Measurements from ENCODE around the gene ZNF525.

GRCh38 chr19:53388168-53388567 is 22.7 kb downstream of the ZNF525 start:
- TF ChIP-seq CTCF (conservative IDR thresholded peaks at IDR 0.05) = no peak
- no peak for TF ChIP-seq ZFX (IDR thresholded peaks at IDR 0.05)
